Hypothalamus (tissue), 51 donors: ENCODE measurements around the gene PRKACB.

Experiments
- DNase-seq, 51 donors: peaks; one replicate each; lab custom pipeline; 2025; lab: John Stamatoyannopoulos, UW

The PRKACB gene

DNA sequence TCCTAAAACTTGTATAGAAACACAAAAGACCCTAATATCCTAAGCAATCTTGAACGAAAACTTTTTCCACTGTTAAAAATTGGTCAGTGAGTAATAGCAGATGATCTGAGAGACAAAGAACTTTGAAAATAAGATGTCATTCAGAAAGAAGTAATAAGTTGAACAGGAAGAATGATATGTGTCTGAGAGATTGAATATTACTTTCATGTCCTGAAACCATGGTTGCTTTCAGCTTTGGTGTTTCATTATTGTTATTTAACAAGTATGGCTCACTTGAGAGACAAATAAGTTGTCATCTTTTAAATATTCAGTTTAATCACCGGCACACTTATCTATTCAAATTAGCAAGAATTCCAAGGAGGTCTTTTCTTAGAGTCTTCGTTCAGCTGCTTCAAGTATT is 11.4 kb downstream of the PRKACB start:
- DNase-seq = no peak

GRCh38 chr1:84156210-84156621 is 12.1 kb downstream of the PRKACB start:
- no peak for DNase-seq

GRCh38 chr1:84159533-84160240 is 15.6 kb downstream of the PRKACB start:
- no peak for DNase-seq

DNA sequence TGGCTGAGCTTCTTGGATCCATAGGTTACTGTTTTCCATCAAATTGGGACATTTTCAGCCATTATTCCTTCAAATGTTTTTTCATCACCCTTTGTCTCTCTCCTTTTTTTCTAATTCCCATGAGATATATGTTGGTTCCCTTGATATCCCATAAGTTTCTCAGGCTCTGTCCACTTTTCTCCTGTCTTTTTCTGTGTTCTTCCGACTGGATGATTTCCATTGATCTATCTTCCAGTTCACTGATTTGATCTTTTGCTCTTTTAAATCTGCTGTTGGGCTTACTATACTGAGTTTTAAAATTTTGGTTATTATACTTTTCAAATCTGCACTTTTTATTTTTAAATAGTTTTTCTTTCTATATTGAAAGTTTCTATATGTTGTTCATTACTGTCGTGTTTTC is 18.2 kb downstream of the PRKACB start:
- DNase-seq = no peak

DNA sequence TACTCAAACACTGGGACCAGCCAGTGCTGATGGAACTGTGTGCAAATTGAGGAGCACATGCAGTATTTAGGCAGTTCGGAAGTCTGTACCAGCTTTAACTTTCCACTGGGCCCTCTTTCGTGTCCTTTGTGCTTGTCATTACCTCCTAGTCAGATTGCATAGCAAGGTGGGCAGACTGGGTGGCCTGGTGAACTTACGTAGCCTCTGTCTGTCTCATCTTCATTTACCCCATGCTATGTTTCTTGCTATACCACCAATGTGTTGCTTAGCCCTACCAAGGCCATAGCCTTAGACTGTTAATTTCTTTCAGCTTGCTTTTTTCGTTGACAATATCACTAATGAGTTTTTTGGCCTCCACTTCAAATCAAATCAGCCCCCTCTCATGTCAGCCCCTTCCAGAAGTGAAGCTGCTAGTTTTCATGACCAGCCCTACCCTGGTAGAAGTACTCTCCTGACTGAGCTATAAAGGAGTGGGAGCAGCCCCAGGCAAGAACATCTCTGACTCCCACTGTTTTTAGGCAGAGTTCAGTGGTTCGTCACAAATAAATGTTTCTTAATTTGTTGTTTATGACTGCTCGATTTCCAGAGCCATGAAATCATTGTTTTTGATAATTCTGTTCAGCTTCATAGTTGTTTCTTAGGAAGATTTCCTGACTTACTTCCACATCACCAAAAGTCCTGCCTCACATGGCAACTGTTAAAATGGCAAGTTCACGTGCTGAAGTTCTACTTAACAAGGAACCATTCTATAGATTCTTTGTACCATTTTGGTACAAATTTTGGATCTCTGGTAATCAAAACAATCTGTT is 19.3 kb downstream of the PRKACB start:
- peak in 2 of 51 donors; percentile 66 to 81 for DNase-seq

DNA sequence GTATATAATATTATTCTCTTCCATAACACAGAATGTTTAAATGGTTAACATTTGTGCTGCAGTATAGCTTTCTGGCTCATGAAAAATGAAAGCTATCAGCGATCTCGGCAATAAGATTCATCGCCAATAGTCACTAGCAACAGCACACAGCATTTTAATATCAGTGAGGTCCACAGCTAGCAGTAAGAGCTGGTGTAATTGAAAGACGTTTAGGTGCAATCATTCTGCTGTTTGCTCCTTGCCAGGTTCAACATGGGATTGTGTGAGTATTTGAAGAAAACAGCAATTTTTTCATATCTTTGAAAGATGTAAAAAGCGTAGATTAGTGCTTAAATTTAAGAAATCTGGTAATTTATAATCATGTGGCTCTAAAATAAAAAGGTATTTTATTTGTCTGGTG is 20.1 kb downstream of the PRKACB start:
- DNase-seq = peak in 1 of 51 donors; percentile 73

DNA sequence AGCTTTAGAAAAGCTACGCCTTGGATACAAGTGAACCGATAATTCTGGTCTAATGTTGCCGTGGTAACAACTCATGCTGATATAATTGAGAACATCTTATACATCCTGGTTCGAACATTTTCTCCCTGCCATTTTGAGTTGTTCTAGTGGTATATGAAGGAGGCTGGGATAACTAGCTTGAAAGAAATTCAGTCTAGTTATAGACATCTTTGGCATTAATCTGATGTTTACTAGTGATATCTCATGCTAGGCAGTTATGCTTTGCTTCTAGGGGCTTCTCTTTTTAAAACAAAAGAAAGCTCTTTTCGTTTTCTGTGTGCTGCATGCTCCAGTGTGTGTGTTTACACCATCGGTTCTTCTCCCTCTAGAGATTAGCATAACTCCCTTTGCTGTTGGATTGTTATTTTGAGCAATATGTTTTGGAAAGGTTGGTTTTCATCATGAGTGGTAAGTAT is 20.5 kb downstream of the PRKACB start:
- DNase-seq = peak in 1 of 51 donors; percentile 73

DNA sequence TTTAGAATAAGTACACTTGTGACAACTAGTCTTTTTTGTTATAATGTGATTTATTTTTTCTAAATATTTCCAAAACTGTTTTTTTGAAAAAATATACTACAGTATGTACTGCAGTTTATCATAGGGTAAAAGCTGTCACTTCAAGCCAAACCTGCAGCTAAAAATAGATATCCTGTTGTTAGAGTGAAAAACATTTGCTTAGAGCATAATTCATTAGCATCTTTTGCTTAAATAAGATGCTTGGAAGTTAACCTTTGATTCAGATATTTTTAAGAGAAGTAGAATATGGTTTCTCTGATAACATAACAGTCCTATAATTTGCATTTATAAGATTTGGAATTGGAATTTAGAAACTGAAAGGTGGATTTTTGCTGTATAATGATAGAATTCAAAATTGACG is 21.5 kb downstream of the PRKACB start:
- DNase-seq = no peak

GRCh38 chr1:84166797-84167196 is 22.7 kb downstream of the PRKACB start:
- DNase-seq = no peak

DNA sequence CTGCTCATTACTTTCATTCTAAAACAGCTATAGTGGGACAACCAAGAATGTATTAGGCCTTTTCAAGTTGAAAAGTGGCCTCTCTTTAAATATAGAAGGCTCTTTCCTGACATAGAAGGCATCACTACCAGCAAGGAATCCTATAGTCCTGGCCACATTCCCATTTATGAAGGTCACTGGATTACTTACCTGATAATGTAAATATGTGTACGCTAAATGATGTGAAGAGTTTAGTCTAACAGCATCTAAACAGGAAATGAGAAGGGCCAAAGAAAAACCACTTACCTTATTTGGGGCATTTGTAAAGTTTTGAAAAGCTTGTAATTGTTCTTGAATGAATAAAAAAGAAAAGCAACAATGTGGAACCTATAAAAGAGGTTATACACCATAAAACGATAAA is 24.7 kb downstream of the PRKACB start:
- DNase-seq = no peak

DNA sequence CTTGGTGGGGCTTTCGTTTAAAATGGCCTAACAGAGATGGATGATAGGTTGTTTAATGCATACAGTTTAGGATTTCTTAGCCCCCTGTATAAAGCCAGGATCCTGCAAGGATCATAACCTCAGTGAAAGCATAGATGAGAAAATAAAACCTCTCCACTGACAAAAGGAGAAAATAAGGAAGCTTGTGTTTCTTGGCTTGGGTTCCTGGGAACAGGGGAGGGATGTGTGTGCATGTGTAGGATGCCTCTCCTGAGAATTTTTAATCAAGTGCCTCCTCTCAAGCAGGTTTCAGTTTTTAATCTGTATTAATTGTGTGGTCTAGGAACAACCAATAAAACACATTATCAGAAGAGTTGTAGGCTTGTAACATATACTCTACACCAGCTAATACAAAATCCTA is 26.1 kb downstream of the PRKACB start:
- DNase-seq = no peak

- DNase-seq = no peak
Observed at GRCh38 chr1:84171481-84171880, 27.4 kb downstream of the PRKACB start.

GRCh38 chr1:84174051-84174556 is 30.0 kb downstream of the PRKACB start:
- peak in 2 of 51 donors; percentile 39 to 54 for DNase-seq

- peak in 1 of 51 donors; percentile 64 for DNase-seq
Observed at GRCh38 chr1:84181350-84182005, 37.4 kb downstream of the PRKACB start.

- DNase-seq = no peak
Observed at GRCh38 chr1:84190455-84190854, 46.4 kb downstream of the PRKACB start.

DNA sequence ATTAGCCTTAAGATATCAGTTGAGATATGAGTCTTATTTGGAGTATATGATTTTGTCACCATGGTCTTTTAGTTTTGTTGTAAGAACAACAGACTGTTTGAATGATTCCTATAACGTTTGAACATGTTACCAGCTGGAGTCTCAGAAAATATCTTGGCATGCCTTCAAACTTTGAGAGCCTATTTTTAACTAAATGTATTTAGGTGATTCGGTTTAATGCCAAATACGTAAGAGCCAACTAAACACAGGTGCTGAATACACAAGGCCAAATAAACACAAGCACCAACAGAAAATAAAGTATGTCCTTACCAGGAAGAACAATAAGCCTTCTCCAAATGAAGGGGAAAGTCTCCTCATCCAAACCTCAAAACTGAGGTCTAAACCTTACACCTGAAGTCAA is 48.6 kb downstream of the PRKACB start:
- DNase-seq = no peak

- no peak for DNase-seq
Observed at GRCh38 chr1:84198832-84199231, 54.8 kb downstream of the PRKACB start.

DNA sequence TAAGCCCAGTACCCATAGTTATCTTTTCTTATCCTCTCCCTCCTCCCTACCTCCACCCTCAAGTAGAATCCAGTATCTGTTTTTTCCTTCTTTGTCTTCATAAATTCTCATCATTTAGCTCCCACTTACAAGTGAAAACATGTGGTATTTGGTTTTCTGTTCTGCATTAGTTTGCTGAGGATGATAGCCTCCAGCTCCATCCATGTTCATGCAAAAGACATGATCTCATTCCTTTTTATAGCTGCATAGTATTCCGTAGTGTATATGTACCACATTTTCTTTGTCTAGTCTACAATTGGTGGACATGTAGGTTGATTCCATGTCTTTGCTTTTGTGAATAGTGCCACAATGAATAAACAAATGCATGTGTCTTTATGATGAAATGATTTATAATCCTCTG is 55.2 kb downstream of the PRKACB start:
- DNase-seq = no peak

GRCh38 chr1:84202126-84202525 is 58.1 kb downstream of the PRKACB start:
- DNase-seq = no peak

GRCh38 chr1:84206375-84206774 is 62.3 kb downstream of the PRKACB start:
- DNase-seq = no peak

DNA sequence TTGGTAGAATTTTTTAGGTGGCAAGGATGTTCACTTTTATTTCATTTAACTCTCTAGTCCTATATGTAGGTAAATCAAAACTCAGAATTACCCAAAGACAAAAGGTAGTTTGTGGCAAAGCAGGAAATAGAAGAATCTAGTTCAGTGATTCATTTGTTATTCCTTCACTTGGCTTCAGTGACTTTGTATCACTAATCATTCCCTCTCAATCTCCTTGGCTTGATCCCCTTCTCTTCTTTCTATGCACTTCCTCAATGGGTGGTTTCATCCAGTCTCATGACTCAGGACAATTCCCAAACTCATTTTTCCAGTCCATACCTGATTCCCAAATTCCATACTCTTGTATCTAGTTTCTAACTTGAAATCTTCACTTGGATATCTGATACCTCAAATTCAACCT is 64.9 kb downstream of the PRKACB start:
- no peak for DNase-seq
